HG03045 (cell line): ENCODE measurements around the gene C1orf146.
"Not testable (repeated sequence)": the region's sequence is repeated elsewhere in the genome, so short reads cannot be mapped to it uniquely, and the experiment has no call there.

ENCODE experiments used
- ATAC-seq: cut with Tn5 transposase; IDR thresholded peaks from one replicate; pipeline ENCODE4 v1.9.1; 2021; ENCODE audit warnings: mild to moderate bottlenecking, moderate library complexity; ENCODE audit not compliant: unreplicated experiment

C1orf146 gene

GRCh38 chr1:92273039-92273438 lies 55.3 kb downstream of the C1orf146 start:
- no peak for ATAC-seq

- no peak for ATAC-seq
These were observed 57.2 kb downstream of the C1orf146 start for GRCh38 chr1:92274939-92275338.

GRCh38 chr1:92276082-92276481 lies 58.4 kb downstream of the C1orf146 start:
- no peak for ATAC-seq

DNA sequence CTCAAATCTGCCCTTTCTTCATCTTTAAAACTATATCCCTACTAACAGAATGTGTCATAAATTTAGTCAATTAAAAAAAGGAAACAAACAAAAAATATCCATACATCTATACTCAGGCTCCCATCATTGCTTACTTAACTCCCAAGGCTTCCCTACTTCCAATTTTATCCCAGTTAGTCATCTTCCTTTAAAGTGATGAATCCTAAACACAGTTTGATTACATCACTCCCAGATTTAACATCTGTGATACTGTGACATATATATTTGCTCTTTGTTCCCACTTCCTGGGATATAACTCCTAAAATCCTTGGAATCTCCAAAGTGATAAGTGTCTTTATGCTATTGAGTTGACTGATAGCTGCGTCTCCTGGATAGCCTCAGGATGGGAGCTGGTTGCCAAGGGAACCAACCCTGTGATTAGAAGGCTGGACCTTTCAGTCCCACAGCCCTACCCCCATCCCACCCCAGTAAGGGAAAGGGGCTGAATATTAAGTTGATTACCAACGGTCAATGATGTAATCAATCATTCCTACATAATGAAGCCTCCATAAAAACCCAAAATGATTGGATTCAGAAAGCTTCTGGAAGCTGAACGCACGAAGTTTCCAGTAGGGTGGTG lies 59.5 kb downstream of the C1orf146 start:
- ATAC-seq, result no peak

GRCh38 chr1:92279781-92280180 lies 62.1 kb downstream of the C1orf146 start:
- not testable (repeated sequence) for ATAC-seq

GRCh38 chr1:92281411-92281810 lies 63.7 kb downstream of the C1orf146 start:
- not testable (repeated sequence) for ATAC-seq

DNA sequence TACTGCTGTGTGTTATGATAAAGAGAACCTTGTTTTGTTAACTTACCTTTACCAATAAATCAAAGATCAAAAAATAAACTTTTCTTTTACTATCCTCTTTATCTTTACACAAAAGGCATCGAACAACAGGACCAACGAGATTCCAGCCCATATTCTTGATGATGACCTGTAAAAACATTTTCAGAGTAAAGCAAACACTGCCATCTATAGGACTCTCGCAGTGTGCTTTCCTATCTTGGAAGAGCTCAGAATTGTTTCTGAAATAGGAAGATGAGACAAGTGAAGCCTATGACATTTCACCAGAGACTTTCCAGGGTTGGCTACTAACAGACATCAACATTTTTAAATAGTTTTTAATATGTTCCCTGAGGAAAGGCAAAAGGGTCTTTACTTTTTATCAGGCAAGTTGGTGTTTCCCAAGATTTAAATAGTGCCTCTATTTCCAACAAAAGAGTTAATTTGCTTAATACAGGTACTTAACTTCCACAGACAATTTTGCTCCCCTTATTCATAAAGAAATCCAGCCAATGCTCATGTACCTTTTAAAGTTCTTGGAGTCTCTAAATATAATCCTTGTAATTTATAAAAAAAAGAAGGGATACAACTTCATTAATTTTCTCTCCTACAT lies 73.8 kb downstream of the C1orf146 start:
- no peak for ATAC-seq
